Endodermal cell (in vitro differentiated cells): Measurements from ENCODE around the gene UBR1. TPM values are rescaled to one million over a fixed set of nuclear protein-coding genes. Genes with fewer than 3 reads are reported as not detected.
A peak's percentile ranks its signal among the peaks of the same experiment; 100 is the strongest.

Experiments
- DNase-seq: peaks from one replicate; pipeline ENCODE4 v3.0.0-alpha.2; 2017
- H3K27ac ChIP-seq: 2 replicates; pipeline ENCODE4 v1.5.1; 2013; ENCODE audit warnings: mild to moderate bottlenecking, low read depth, low read length, moderate library complexity
- H3K27me3 ChIP-seq: 2 replicates; pipeline ENCODE4 v1.6.1; 2013; ENCODE audit warnings: mild to moderate bottlenecking, low read length, moderate library complexity; ENCODE audit not compliant: insufficient read depth, control insufficient read depth, poor library complexity, severe bottlenecking
- H3K36me3 ChIP-seq: 2 replicates; pipeline ENCODE4 v1.7.0; 2013; ENCODE audit warnings: mild to moderate bottlenecking, low read length, moderate library complexity; ENCODE audit not compliant: control insufficient read depth, insufficient read depth
- H3K4me1 ChIP-seq: one replicate; pipeline ENCODE4 v1.7.0; 2013; ENCODE audit warnings: low read length; ENCODE audit not compliant: control insufficient read depth, insufficient read depth
- H3K4me3 ChIP-seq: 2 replicates; pipeline ENCODE4 v1.5.1; 2013; ENCODE audit warnings: mild to moderate bottlenecking, low read length, moderate library complexity
- H3K9ac ChIP-seq: 2 replicates; pipeline ENCODE4 v1.6.1; 2013; ENCODE audit warnings: mild to moderate bottlenecking, low read length, moderate library complexity; ENCODE audit not compliant: poor library complexity, severe bottlenecking; ENCODE audit errors: extremely low read depth
- H3K9me3 ChIP-seq: 2 replicates; pipeline ENCODE4 v1.6.1; 2013; ENCODE audit warnings: mild to moderate bottlenecking, low read length, moderate library complexity; ENCODE audit not compliant: control insufficient read depth
- H3K27ac Mint-ChIP-seq: 2 replicates; pipeline ENCODE4 v1.8.0; 2020; ENCODE audit warnings: mixed read lengths
- H3K27me3 Mint-ChIP-seq: 2 replicates; pipeline ENCODE4 v1.8.0; 2021; ENCODE audit warnings: mild to moderate bottlenecking, mixed read lengths; ENCODE audit not compliant: insufficient read depth
- H3K36me3 Mint-ChIP-seq: 2 replicates; pipeline ENCODE4 v1.8.0; 2020; ENCODE audit warnings: low read depth, mixed read lengths
- H3K4me1 Mint-ChIP-seq: 2 replicates; pipeline ENCODE4 v1.8.0; 2020; ENCODE audit warnings: mixed read lengths
- H3K4me3 Mint-ChIP-seq: 2 replicates; pipeline ENCODE4 v1.8.0; 2020; ENCODE audit warnings: mild to moderate bottlenecking, moderate library complexity, mixed read lengths
- H3K9me3 Mint-ChIP-seq: 2 replicates; pipeline ENCODE4 v1.8.0; 2020; ENCODE audit warnings: mild to moderate bottlenecking, mixed read lengths
- CTCF ChIP-seq: fragments of 200-600 bp; sonication (generic); conservative IDR thresholded peaks from 2 replicates; pipeline ENCODE4 v1.5.0; 2021; ENCODE audit warnings: antibody characterized with exemption, mild to moderate bottlenecking
- WGBS, 2 experiments: methylation state at CpG; one replicate each; pipeline versions ENCODE4 v1.1.5 to v1.1.7; 2013; ENCODE audit warnings: missing lambda C conversion rate in 2 of 2, mixed read lengths in 1 of 2; ENCODE audit not compliant: insufficient coverage in 1 of 2, insufficient read length in 1 of 2; 5-methylcytosine and 5-hydroxymethylcytosine counted together
- long read RNA-seq, 4 experiments: library from polyadenylated mRNA in 2 of 4; library from RNA in 1 of 4; library from capped mRNA in 1 of 4; stranded (forward) in 3 of 4; unstranded in 1 of 4; transcript quantifications; one replicate each; pipeline ENCODE4 v2.0.0, GENCODE V29; 2020 to 2021; ENCODE audit warnings: inconsistent platforms in 1 of 4
- polyA plus RNA-seq, 2 experiments: library from polyadenylated mRNA; stranded (reverse); fragments of 50-300 nt; gene quantifications; one replicate each; pipeline ENCODE4 v1.2.3, GENCODE V29; 2013
- total RNA-seq, 2 donors: library from RNA; stranded (reverse); fragmentation: NEBNext Ultra II Directional in 1 of 2; extraction: Animal tissue kit (Norgen Biotek cat#: 25700) in 1 of 2; gene quantifications; 2 replicates in 1 of 2; 3 replicates in 1 of 2; pipeline ENCODE4 v1.2.1, GENCODE V29; 2021

UBR1 gene
- 10 to 100 TPM; 30.3 to 30.9 TPM for total RNA-seq
- polyA plus RNA-seq (2013, experiment 1 of 2), result 14.4 TPM
- 14.5 TPM for polyA plus RNA-seq (2013, experiment 2 of 2)
- long read RNA-seq, experiment 1, partial matches to known transcripts, result 3 of 13 reads
- long read RNA-seq, experiment 1, other reads (novel, unspliced or antisense), result 10 of 13 reads
- long read RNA-seq, experiment 2, full-length matches to known transcripts, result 7 of 26 reads
- long read RNA-seq, experiment 2, partial matches to known transcripts, result 15 of 26 reads
- long read RNA-seq, experiment 2, other reads (novel, unspliced or antisense), result 4 of 26 reads
- long read RNA-seq, experiment 3, full-length matches to known transcripts, result 7 of 70 reads
- long read RNA-seq, experiment 3, partial matches to known transcripts, result 54 of 70 reads
- long read RNA-seq, experiment 3, other reads (novel, unspliced or antisense), result 9 of 70 reads
- long read RNA-seq, experiment 4, partial matches to known transcripts, result 1 of 2 reads
- long read RNA-seq, experiment 4, other reads (novel, unspliced or antisense), result 1 of 2 reads

GRCh38 chr15:43105778-43106485, at the start of gene UBR1:
UBR1 (minus strand) TSS chr15:43106038; CDS start chr15:43106022, 16 bp downstream.
- Mint-ChIP-seq H3K9me3 (no peaks in the 10 kb centered on the region), H3K36me3 (peaks cover 26% of the 10 kb centered on the region), H3K27me3 (peaks cover 14% of the 10 kb centered on the region), H3K4me3 (peak within 1 kb of the TSS; percentile 99), H3K4me1 (peaks cover 12% of the 10 kb centered on the region), H3K27ac (peak within 1 kb of the TSS; percentile 97)
- Histone ChIP-seq H3K4me1 (no peaks in the 10 kb centered on the region), H3K27me3 (peaks cover 20% of the 10 kb centered on the region), H3K4me3 (peak within 1 kb of the TSS; percentile 94), H3K9me3 (no peaks in the 10 kb centered on the region), H3K9ac (peak within 1 kb of the TSS; percentile 78), H3K27ac (no peak within 1 kb of the TSS), H3K36me3 (peaks cover 14% of the 10 kb centered on the region)
- TF ChIP-seq CTCF, result no peak
- WGBS, 2 experiments, result 0% methylated on average over 4 to 32 of the region's 33 CpGs
- peak; percentile 95 for DNase-seq

DNA sequence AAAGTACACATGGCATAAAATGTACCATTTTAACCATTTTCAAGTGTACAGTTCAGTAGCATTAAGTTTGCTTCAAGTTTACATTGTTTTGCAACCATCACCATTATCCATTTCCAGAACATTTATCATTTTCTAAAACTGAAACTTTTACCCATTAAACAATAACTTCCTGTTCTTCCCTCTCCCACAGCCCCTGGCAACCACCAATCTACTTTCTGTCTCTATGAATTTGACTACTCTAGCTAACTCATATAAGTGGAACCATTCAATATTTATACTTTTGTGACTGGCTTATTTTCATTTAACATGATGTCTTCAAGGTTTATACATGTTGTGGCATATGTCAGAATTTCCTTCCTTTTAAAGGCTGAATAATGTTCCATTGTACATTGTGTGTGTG, 47.4 kb upstream of the UBR1 start:
- no peak for DNase-seq
- TF ChIP-seq CTCF, result no peak

DNA sequence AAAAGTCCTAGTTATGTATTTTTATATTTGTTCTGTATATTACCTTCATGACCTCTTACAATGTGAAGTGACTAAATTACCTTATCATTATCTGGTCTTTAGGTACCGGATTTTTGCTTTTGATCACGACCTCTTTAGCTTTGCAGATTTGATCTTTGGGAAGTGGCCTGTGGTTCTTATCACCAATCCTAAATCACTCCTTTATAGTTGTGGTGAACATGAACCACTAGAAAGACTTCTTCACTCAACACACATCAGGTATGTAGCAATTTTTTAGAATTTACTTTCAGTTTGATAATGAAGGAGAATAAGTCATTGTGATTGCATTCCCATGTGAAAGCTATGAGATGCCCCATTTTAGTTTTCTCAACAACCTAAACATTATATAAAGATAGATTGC, 45.9 kb upstream of the UBR1 start:
- no peak overlapping the region for H3K9ac ChIP-seq
- no peak overlapping the region for H3K27ac ChIP-seq
- 95% methylated on average over 2 of the region's 2 CpGs; no CpG with 5 or more reads in 1 of the 2 experiments for WGBS, 2 experiments
- peaks cover 18% of the 10 kb centered on the region for H3K36me3 Mint-ChIP-seq
- no peaks in the 10 kb centered on the region for H3K27me3 ChIP-seq
- no peaks in the 10 kb centered on the region for H3K9me3 Mint-ChIP-seq
- H3K36me3 ChIP-seq, result peaks cover 31% of the 10 kb centered on the region
- DNase-seq, result no peak
- H3K4me1 ChIP-seq, result no peaks in the 10 kb centered on the region
- no peak overlapping the region for H3K4me3 Mint-ChIP-seq
- no peak overlapping the region for H3K27ac Mint-ChIP-seq
- no peaks in the 10 kb centered on the region for H3K4me1 Mint-ChIP-seq
- no peak for TF ChIP-seq CTCF
- no peak overlapping the region for H3K4me3 ChIP-seq
- no peaks in the 10 kb centered on the region for H3K27me3 Mint-ChIP-seq
- no peaks in the 10 kb centered on the region for H3K9me3 ChIP-seq

More for the DNA sequence above, 47.4 kb upstream of the UBR1 start:
- no peak overlapping the region for H3K9ac ChIP-seq
- no peaks in the 10 kb centered on the region for H3K27me3 ChIP-seq
- H3K4me1 ChIP-seq, result no peaks in the 10 kb centered on the region
- H3K27ac ChIP-seq, result no peak overlapping the region
- H3K27me3 Mint-ChIP-seq, result no peaks in the 10 kb centered on the region
- peaks cover 31% of the 10 kb centered on the region for H3K36me3 ChIP-seq
- no peaks in the 10 kb centered on the region for H3K9me3 ChIP-seq
- no peak overlapping the region for H3K4me3 ChIP-seq
- peaks cover 22% of the 10 kb centered on the region for H3K36me3 Mint-ChIP-seq
- H3K4me3 Mint-ChIP-seq, result no peak overlapping the region
- H3K4me1 Mint-ChIP-seq, result no peaks in the 10 kb centered on the region
- no peak overlapping the region for H3K27ac Mint-ChIP-seq
- H3K9me3 Mint-ChIP-seq, result no peaks in the 10 kb centered on the region
